Colonic mucosa (tissue), 4 donors: ENCODE measurements around the gene RANGAP1. TPM values are rescaled to one million over a fixed set of nuclear protein-coding genes. Genes with fewer than 3 reads are reported as not detected.

Experiments
- DNase-seq: peaks from one replicate; pipeline ENCODE4 v3.0.0-alpha.2; 2020
- H3K27ac ChIP-seq: fragments of 200-600 bp; one replicate; pipeline ENCODE4 v1.8.0; 2021
- H3K27me3 ChIP-seq: fragments of 200-600 bp; one replicate; pipeline ENCODE4 v1.8.0; 2021
- H3K36me3 ChIP-seq: fragments of 200-600 bp; one replicate; pipeline ENCODE4 v1.8.0; 2021
- H3K4me1 ChIP-seq: fragments of 200-600 bp; one replicate; pipeline ENCODE4 v1.8.0; 2021; ENCODE audit warnings: mild to moderate bottlenecking
- H3K4me3 ChIP-seq: fragments of 200-600 bp; one replicate; pipeline ENCODE4 v1.8.0; 2021
- H3K9ac ChIP-seq, 2 donors: one replicate each; pipeline ENCODE4 v1.7.0; 2013; ENCODE audit warnings: control low read depth in 2 of 2, low read depth in 2 of 2, low read length in 2 of 2
- H3K9me3 ChIP-seq: fragments of 200-600 bp; one replicate; pipeline ENCODE4 v1.8.0; 2021
- intact Hi-C: fragments of 100-400 bp; cut with DNase I; formaldehyde crosslinking; loops from one replicate; pipeline ENCODE4 v1.14.1; 2022
- microRNA-seq: library from miRNA; unstranded; fragments of <30 nt; microRNA quantifications from one replicate; pipeline ENCODE4, GENCODE V29; 2019
- total RNA-seq, 2 donors: library from RNA; stranded (reverse); fragmentation: NEBNext Ultra II Directional in 1 of 2; extraction: Animal tissue kit (Norgen Biotek cat#: 25700) in 1 of 2; gene quantifications; one replicate each; pipeline ENCODE4 v1.2.1, GENCODE V29; 2021
- TF ChIP-seq, protein P1 (sequence below): fragments of 200-600 bp; IDR thresholded peaks from one replicate; pipeline ENCODE4 v1.8.0; 2022; ENCODE audit warnings: antibody characterized with exemption, mild to moderate bottlenecking
- donor health status: healthy.
- donor health status: DM: no; HTN: no; CAD: no.
- donor health status: DM: no; HTN: no; CAD: no.

RANGAP1 gene
- total RNA-seq, 2 donors from 2014 or later, result 35.5 to 124 TPM

- peaks cover 11% of the 10 kb centered on the region for H3K4me1 ChIP-seq
- no peak for DNase-seq
- no peak overlapping the region for H3K27ac ChIP-seq
- no peak overlapping the region for H3K4me3 ChIP-seq
- H3K27me3 ChIP-seq, result no peaks in the 10 kb centered on the region
- no peaks in the 10 kb centered on the region for H3K9me3 ChIP-seq
- TF ChIP-seq, protein P1, sequence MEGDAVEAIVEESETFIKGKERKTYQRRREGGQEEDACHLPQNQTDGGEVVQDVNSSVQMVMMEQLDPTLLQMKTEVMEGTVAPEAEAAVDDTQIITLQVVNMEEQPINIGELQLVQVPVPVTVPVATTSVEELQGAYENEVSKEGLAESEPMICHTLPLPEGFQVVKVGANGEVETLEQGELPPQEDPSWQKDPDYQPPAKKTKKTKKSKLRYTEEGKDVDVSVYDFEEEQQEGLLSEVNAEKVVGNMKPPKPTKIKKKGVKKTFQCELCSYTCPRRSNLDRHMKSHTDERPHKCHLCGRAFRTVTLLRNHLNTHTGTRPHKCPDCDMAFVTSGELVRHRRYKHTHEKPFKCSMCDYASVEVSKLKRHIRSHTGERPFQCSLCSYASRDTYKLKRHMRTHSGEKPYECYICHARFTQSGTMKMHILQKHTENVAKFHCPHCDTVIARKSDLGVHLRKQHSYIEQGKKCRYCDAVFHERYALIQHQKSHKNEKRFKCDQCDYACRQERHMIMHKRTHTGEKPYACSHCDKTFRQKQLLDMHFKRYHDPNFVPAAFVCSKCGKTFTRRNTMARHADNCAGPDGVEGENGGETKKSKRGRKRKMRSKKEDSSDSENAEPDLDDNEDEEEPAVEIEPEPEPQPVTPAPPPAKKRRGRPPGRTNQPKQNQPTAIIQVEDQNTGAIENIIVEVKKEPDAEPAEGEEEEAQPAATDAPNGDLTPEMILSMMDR, result no peak
- H3K36me3 ChIP-seq, result no peaks in the 10 kb centered on the region
- H3K9ac ChIP-seq, result no peak overlapping the region
- intact Hi-C loops, result no loop called here
These were observed 84.8 kb downstream of the RANGAP1 start for GRCh38 chr22:41201141-41201540.

- Histone ChIP-seq H3K27me3 (no peaks in the 10 kb centered on the region), H3K27ac (peak overlapping the region; percentile 45), H3K9me3 (no peaks in the 10 kb centered on the region), H3K4me1 (peaks cover 7% of the 10 kb centered on the region), H3K4me3 (peak overlapping the region; percentile 87), H3K36me3 (no peaks in the 10 kb centered on the region), H3K9ac (peak overlapping the region; percentile 50 to 64)
- TF ChIP-seq, protein P1, result no peak
- DNase-seq, result peak; percentile 77
- intact Hi-C loops, result no loop called here
These were observed 87.9 kb downstream of the RANGAP1 start for GRCh38 chr22:41198027-41198580.

DNA sequence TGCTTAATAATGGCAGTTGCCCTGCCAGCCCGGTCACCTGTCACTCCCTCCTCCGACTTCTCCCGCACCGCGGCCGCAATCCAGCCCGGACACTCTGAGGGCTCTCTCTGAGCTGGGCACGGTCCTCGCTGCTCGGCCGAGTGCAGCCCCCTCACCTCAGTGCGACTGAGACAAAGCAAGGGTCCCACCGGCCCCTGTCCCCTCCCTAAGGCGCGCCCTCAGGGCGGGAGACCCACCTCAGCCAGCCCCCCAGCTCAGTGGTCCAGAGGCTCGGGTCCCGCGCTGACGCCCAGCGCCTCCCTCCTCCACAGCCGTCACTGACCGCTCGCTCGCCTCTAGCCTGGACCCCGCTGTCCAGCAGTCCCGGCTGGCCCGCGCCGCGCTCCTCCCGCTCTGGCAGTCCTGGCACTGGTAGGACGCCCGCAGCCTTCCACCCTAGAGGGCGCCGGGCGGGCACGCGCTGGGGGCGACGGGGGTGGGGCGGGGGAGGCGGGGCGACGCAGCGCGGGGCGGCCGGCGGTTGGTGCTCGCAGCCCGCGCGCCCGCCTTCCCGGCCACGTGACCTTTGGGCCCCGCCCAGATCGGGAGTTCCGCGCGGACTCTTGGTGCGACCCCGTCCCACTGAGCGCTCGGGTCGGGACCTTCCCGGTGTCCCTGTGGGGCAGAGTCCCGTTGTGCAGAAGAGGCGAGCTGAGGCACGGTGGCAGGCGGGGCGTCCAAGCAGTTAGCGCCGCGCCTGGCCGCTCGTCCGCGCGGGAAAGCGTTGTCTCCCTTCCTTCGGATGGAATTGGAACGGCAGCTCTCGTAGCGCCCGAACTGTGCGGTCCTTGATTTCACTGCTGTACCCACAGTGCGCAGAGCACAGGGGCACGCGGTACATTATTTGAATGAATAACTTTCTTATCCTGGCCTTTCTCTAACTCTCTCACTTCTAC, 88.7 kb downstream of the RANGAP1 start:
- H3K36me3 ChIP-seq, result no peaks in the 10 kb centered on the region
- H3K4me1 ChIP-seq, result peaks cover 7% of the 10 kb centered on the region
- peak overlapping the region; percentile 53 to 68 for H3K9ac ChIP-seq
- intact Hi-C loops, result no loop called here
- TF ChIP-seq, protein P1, result no peak
- peak overlapping the region; percentile 45 for H3K27ac ChIP-seq
- peak overlapping the region; percentile 87 for H3K4me3 ChIP-seq
- H3K27me3 ChIP-seq, result no peaks in the 10 kb centered on the region
- peak; percentile 92 for DNase-seq
- no peaks in the 10 kb centered on the region for H3K9me3 ChIP-seq

Small RNA genes within 50 kb of the gene (microRNA-seq; reads per million reads assigned to microRNA genes)
- not detected for gene MIR6889

Other genes with a start within 250 kb of the RANGAP1 start
- 10 to 100 TPM; 59.5 to 65.7 TPM for gene EP300, start 193.6 kb downstream of the RANGAP1 start, total RNA-seq
- 10 to 100 TPM; 13.2 to 27.9 TPM for gene L3MBTL2, start 80.9 kb downstream of the RANGAP1 start, total RNA-seq
- gene CHADL, start 45.3 kb downstream of the RANGAP1 start, total RNA-seq, result 1 to 10 TPM in 1 of 2 donors, under 1 TPM in 1; 0.62 to 1.8 TPM
- gene ZC3H7B, start 15.3 kb upstream of the RANGAP1 start, total RNA-seq, result 10 to 100 TPM; 35.2 to 51.7 TPM
- gene TEF, start 95.8 kb upstream of the RANGAP1 start, total RNA-seq, result 10 to 100 TPM; 12.7 to 28.9 TPM
- 10 to 100 TPM; 63.2 to 66.1 TPM for gene TOB2, start 160.6 kb upstream of the RANGAP1 start, total RNA-seq
- 10 to 100 TPM; 39.5 to 55.0 TPM for gene PHF5A, start 182.5 kb upstream of the RANGAP1 start, total RNA-seq
- 100 to 1,000 TPM; 254 to 268 TPM for gene ACO2, start 182.9 kb upstream of the RANGAP1 start, total RNA-seq